CD4-positive, alpha-beta T cell treated with Interleukin-17A for 4 hours (primary cell): Measurements from ENCODE around the gene BCAR1.

Source experiments
- DNase-seq: peaks from one replicate; pipeline ENCODE4 v3.0.0-alpha.2; 2020; ENCODE audit warnings: mixed read lengths

The BCAR1 gene

DNA sequence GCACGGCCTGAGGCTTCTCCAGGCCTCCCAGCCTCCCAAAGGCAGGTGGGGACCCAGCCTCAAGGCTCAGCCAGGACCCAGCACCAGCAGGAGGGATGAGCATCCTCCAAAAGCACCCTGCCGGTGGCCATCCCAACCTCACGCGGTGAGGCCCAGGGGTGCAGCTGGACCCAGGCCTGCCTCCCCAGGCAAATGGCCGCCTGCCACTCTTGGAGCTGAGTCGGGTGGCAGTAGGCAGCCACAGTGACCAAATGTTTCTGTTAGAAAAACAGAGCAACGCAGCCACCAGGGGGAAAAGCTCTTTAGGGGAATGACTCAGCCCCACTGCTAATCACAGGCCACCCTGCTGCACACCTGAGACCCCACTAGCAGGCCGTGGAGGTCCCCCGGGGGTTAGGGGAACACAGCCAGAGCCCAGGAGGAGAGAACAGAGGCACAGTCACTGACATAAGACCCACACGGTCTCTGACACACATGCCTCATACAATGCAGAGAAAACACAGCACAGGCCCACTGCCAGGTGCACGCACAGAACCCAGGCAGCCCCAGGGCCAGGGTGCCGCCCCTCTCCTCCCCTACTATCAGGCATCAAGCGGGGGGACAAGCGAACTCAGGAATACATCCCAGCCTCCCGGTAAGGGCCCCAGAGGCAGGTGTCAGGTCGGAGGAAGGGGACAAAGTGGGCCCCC, 12.4 kb downstream of the BCAR1 start:
- DNase-seq, result no peak

DNA sequence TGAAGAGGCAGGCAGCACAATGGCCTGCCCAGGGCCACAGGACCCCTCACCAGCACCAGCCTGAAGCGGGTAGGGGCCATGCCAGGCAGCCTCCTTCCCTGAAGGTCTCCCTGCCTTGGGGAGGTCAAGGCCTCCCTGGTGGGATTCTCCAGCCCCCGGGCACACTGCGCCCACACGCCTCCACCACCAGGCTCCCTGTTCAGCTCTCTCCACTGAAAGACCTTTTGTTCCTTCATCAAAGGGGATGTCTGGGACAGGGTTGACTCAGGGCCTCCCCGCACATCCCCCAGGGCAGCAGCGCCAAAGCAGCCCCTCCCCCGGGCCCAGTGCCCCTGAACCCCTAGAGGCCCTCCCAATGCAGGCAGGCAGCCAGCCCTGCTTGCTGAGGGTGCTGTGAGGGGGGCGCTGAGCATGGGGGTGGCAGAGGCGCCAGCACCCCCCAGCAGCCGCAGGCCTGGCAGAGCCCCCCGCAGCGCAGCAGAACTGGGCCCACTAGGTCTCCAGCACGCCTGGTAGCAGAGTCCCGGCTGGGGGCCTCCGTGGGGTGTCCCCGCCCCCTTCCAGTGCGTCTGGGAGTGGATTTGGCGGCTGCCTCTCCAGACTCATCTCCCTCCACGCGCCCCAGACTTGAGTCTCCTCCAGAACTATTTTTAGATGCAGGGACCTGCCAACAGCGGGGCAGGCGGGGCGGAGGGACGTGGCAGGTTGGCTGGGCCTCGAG, 13.1 kb downstream of the BCAR1 start:
- DNase-seq, result no peak

DNA sequence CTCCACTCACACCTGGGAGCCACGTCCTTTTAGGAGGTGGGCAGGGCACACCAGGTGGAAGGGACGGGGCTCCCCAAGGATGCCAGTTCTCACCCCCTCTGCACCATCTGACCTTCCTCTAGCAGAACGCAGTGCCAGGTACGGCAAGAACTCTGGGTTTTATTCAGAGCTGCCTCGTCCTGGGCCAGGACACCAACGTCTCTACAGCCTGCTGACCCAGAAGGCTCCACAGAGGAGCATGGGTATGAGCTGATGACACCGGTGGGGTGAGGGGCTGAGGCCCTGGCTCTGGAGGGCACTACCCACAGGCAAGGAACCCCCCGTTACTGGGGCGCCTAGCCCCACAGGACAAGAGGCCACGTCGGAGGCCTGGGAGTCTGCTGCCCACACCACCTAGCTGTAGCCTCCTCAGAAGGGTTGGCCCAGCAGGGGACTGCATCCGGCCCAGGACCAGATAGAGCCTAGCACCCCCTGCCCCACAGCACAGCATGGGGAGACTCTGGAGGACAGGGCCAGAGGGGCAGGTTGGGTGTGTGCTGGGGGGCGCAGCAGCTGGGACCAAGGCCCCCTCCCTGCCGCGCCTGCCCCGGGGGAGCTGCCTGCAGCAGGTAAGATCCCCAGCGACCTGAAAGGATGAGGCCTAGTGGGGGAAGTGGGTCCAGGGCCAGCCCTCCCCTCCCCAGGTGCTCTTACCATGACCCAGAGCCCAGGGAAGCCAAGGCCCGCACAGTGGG, 13.9 kb downstream of the BCAR1 start:
- DNase-seq, result no peak

DNA sequence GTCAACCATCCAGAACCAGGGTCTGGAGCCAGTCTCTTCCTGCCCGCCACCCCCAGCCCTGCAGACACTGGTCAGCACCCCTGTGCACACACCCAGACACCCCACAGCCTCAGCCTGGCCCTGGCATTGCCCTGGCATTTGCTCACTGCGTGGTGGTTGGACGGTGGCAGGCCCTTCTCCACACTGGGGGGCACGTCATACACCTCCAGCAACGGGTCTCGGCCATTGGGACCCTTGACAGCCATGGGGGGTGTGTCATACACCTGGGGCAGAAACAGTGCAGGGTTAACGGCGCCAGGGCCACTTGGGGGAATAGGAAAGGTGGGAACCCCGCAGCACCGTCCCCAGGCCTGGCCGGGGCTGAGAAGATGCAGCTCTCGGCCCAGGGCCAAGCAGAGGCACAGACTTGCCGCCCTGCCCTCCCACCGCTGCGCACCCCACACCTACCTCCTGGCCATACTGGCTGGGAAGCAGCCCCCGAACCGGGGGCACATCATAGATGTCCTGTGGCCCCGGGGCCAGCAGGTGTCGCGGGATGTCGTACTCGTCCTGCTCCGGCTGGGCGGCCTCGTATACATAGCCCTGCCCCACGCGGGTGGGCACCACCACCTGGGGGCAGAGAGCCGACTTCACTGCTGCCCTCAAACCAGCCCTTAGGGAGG, 14.6 kb downstream of the BCAR1 start:
- DNase-seq, result no peak

DNA sequence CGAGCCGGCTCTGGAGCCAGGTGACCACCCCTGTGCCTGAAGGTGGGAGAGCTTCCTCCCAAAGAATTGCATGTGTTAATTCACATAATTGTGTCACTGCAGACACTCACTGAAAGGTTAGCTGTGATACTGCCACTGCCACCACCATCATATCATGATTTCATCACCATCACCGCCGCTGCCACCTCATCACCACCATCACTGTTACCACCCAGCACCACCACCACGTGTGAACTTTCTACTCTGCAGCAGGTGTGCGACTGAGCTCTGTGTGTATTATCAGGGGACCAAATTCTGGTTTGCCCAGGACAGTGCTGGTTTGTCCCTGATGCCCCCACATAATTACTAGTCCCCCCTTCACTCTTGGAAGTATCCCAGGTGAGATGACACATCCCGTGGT, 15.2 kb downstream of the BCAR1 start:
- no peak for DNase-seq

DNA sequence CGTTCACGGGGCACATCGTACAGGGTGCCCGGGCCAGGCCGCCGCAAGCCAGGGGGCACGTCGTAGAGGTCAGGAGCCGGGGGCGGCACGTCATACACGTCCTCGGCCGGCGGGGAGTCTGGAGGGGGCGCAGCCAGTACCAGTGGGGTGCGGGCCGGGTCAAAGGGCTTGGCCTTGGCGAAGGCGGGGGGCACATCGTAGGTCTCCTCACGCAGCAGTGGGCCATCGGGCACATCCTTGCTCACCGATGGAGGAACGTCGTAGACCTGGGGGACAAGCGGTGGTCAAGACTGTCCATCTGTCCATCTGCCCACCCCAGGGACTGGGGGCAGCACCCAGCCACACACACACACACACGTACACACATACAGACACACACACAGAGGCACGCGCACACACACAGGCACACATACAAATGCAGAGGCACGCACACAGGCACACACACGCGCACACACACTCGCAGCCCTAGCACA, 15.7 kb downstream of the BCAR1 start:
- no peak for DNase-seq

DNA sequence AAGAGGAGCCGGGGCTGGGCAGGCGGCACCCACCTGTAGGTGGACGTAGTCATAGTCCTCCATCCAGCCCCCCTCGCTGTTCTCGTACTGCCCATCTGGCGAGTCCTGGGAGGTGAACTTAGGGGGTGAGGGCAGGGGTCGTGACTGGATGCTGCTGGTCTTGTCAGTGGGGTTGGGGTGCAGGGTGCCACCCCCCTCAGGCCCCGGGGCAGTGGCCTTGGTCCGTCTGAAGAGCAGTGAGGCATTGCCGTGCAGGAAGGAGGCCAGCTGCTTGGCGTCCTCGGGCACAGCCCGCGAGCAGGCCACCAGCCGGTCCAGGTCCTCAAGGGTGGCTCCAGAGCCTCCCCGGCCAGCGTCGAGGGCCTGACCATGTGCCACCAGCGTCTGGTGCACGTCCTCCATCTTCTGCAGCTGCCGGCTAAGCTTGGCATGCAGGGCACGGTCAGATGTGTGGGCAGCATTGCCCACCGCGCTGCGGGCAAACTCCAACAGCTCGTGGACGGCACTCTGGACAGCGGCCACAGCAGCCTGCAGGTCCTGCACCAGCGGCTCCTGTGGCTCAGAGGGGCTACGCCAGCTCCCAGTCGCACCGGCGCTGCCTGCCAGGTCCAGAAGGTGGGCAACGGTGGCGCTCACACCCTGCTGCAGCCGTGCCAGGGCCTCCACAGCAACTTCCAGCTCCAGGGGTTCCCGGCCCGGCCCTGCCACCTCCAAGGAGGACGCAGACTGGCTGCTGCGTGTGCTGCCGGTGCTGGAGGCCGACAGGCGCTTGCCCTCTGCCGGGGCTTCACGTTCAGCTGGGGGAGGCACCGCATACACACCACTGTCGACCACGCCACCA, 16.3 kb downstream of the BCAR1 start:
- DNase-seq, result no peak

DNA sequence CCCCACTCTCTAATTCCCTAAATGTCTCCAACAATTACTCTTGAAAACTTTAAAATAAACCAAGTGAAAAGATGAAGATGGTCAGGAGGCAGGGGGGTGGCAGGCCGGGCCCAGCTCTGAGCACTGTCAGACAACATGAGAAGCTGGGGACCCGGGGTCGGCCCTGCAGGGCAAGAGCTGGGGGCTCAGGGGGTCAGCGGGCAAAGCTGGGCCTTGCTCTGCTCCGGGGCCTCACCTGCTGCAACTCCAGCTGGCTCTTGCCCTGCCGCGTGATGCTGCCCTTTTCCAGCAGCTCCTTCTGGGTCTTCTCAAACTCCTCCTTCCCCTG, 17.8 kb downstream of the BCAR1 start:
- no peak for DNase-seq

DNA sequence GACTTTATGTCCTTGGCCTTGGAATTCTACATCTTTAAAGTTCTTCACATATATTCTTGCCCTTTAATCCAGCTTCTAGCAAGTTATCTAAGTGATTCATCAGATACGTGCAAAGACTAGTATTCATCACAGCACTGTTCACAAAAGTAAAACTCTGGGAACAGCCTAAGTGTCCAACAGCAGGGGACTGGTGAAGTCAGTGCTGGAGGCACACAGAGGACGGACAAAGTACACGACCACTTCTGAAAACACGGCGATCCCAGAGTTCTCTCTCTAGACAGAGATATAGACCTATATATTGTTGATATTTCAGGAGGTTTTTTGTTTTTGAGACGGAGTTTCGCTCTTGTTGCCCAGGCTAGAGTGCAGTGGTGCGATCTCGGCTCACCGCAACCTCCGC, 19.9 kb downstream of the BCAR1 start:
- DNase-seq, result no peak

DNA sequence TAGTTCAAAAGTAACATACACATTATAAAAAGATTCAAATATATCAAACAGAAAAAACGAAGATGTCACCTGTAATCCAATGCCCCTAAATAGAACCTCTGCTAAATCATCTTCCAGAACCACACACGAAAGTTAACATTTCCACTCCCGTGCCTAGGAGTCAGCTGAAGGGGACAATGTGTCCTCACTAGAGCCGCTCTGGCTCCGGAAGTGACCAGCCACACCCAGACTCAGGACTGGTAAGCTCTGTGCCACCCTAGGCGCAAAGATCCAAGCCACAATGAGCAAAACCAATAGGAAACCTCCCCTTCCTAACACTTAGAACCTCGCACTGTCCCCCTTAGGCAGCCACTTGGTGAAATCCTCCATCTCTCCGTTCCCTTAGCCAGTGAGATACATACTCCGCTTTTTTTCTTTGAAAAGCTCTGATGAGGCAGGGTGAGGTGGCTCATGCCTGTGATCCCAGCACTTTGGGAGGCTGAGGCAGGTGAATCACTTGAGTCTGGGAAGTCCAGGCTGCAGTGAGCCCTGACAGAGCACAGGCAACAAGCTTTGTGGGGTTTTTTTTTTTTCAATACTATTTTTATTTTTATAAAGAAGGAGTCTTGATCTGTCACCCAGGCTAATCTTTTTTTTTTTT, 20.8 kb downstream of the BCAR1 start:
- DNase-seq, result no peak

DNA sequence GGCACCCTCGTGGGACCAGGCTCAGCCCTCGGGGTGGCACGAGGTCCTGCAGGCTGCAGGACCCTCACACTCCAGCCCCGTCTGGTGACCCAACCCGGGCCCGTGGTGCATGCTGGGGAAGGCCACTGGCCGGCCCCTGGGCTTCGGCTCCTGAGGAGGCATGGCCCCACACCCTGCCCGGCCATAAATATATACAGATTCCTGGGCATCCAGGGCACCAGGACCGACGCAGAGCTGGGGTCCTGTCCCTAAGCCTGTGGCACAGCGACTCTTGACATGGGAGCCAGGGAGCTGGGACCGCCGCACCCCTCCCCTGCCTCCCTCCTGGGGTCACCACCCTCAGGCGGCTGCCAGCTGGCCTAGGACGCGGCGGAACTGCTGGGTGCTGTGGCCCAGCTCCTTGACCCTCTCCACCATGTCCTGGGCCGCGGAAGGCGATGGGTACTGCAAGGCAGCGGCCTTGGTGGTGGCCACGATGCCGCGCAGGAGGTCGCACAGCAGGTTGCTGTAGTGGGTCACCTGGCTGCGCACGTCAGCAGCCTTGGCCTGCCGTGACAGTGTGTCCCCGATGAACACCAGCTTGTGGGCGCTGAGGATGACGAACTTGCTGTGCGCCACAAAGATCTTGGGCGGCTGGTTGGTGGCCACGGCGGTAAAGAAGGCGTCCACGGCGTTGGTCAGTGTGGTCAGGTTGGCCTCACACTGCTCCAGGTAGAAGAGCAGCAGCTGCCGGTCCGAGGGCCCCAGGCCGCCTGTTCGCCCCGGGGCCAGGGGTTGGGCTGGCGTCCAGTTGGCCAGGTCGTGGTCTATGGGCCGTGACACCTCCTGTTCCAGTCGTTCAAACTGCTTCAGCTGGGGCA, 22.0 kb downstream of the BCAR1 start:
- no peak for DNase-seq

DNA sequence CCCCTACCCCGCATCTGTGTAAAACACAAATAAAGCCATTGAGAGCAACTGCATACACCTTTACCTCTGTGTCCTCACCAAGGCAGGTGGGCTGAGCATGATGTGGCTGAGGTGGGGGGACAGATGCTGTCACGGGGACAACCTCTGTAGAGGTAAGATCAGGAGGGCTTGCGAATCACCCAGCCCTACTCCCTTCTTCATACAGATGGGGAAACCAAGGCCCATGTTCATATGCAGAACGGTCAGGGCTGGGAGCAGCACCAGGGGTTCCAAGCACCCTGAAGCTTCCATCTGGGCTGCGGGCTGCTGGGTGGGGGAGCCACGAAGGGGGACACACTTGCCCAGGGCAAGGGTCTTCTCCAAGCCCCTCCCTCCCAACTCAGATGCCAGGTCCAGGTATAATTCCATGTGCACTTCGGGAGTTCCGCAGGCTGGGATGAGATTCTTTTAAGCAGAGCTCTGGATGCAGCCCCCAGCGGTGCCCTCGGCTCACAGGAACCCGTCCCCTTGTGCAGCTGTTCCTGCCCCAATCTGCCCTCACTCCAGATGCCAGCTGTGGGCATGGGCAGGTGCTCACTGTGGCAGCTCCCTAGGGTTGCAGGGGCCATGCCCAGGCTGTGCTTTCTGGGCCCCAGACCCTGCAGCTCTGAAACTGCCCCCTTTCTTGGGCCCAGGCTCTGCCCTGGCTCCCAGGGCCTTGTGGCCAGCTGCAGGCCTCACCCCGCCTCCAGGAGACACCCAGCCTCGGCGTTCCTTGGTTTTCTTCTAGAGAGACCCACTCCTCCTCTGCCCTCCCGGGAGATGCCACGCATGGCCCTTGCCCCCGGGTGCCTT, 23.1 kb downstream of the BCAR1 start:
- no peak for DNase-seq

DNA sequence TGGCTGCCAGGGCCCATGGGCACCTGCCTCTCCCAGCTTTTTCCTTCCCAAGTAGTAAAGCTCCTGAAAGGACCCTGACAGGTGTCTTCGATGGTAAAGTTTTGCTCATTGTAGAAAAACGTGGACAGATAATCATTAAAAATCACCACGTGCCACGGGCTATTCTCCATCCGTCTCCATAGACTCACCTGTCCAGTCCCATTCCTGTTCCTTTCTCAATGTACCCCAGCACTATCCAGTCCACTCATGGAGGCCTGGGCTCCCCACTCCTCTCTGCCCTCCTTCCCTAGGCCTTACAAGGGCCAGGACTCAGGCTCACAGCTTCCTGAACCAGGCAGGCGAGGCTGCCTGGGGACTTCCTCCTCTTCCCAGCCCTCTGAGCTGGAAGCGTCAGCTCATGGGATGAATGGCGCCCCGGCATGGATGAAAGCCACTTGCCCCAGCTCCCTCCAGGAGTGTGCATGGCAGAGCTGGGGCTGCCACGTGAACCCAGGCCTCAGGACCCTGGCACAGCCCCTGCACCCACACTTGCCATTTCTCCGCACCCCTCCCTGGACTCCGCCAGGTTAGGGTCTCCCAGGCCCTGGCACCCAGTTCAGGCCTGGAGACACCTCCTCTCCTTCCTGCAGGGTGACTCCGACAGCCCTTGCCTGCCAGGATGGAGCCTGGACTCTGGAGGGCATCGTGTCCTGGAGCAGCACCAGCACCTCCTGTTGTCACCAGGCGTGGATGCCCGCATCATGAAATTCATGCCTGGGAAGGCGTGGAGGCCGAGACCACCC, 23.9 kb downstream of the BCAR1 start:
- no peak for DNase-seq

DNA sequence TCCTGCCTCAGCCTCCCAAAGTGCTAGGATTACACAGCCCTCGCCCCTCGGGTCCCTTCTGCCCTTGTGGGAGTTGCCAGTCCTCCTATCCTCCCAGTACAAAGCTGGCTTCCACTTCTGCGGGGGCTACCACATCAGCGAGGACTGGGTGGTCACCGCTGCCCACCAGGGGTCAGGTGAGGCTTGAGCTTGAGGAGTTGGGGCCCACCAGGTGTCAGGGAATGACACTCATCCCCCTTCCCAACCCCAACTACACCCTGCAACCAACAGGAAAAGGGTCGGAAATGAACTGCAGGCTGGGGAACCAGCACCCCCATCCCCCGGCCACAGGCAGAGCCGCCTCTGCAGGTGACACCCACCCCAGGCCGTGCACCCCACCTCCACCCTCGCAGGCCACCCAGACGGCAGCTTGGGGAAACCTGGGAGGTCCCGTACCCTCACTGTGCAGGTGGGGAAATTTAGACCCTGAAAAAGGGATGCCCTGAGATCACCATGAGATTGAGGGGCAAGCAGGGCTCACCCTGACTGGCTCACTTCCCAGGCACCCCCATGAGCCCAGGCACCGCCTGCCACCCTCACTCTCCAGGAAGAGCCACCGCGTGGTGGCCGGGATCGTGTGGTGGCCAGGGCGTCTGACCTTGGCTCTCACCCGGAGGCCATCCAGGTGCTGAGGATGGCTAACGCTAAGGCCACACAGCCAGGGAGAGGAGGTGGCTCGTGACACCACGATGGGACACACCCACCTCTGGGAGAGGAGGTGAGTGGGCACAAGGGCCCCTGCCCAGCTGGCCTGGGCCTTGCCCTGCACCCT, 24.7 kb downstream of the BCAR1 start:
- DNase-seq, result no peak

DNA sequence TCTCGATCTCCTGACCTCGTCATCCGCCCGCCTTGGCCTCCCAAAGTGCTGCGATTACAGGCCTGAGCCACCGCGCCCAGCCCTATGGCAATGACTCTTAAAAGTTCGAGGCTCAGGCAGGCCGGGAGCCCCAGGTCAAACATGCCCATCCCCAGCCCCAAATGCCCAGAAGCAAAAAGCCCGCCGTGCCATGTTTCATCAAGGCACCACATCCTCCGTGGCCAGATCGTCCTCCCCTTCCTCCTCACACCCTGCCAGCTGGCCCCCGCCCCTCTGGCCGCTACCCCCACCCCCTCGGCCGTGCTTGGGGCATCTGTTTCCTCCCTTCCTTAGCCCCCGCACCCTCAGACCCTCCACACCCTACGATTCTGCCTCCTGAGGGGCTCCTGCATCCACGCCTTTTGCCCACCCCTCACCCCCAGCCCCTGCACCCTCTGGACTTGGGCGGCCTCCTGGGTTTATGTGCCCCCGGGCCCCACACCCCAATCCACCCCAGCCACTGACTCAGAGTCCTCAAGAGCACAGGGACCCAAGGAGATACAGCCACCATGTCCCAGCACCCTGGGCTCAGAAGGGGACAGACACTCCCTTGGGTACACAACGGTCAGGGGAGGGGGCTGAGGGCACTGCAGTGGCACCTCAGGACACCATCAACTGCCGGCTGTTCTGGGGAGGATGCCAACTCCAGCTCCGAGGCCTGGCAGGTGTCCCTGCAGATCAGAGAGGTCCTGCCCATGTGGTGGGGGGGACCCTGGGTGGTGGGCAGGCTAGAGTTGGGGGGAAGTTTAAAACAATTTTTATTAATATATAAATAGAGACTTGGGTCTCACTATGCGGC, 25.5 kb downstream of the BCAR1 start:
- DNase-seq, result no peak

DNA sequence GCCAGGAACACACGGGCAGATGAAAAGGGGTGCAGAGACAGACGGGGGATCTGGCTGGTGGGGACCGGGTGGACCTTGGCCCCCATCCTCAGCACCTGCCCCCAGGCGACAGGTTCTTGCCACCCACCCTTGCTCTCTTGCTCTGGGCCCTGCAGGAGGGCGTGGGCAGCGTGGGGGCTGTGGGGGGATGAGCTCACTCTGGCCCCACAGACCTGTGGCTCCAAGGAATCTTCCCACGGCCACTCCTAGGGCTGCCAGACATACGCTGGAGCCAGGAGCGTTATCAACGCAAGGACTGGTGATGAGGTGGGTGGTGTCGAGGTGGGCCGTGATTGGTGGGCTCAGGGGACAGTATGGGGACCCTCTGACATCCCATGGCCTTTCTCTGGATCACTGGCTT, 26.3 kb downstream of the BCAR1 start:
- DNase-seq, result no peak

DNA sequence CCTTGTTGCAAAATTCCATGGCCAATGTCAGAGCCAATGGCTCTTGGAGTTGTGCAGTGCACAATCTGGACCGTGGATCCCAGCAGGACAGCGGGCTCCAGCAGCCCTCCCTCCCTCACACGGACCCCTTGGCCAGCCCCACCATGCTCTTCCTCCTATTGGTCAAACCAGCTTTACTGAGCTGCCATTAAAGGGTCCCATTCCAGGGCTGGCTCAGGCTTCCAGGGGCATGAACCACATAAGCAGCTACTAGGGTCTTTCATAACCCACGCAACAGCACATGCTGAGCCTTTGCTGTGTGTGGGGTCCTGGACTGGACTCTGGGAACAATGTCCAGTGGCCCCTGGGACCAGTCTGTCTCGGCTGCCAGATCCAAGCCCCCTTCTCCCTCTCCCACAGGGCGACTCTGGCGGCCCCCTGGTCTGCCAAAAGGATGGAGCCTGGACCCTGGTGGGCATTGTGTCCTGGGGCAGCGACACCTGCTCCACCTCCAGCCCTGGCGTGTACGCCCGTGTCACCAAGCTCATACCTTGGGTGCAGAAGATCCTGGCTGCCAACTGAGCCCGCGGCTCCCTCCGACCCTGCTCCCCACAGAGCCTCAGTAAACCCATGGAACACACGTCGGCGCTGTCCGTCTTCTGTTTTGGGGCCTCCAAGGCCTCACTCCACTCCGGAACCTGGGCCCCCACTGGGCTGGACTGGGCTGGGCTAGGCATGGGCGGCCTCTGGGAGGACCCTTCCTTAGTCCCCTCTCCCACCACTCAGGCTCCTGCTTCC, 26.9 kb downstream of the BCAR1 start:
- DNase-seq, result no peak
